ENCODE measurements around the gene CXADR. TPM values are rescaled to one million over a fixed set of nuclear protein-coding genes. Genes with fewer than 3 reads are reported as not detected.
"Not testable (repeated sequence)": the region's sequence is repeated elsewhere in the genome, so short reads cannot be mapped to it uniquely, and the experiment has no call there.

Gene CXADR
- total RNA-seq, 1 donor from 2014 or later: 226 TPM

- Histone ChIP-seq H2AFZ (replicated peaks) (peak overlapping the region; percentile 34), H3K27me3 (no peaks in the 10 kb centered on the region), H4K20me1 (ENCODE audit: low read depth) (no peaks in the 10 kb centered on the region), H3K9ac (no peak overlapping the region), H3F3A (ENCODE audit: low read depth) (peaks cover 3% of the 10 kb centered on the region), H3K4me2 (no peak overlapping the region), H3K27ac (no peak overlapping the region), H3K4me3 (no peak overlapping the region), H3K9me3 (ENCODE audit: low read depth) (no peaks in the 10 kb centered on the region), H3K4me1 (no peaks in the 10 kb centered on the region), H3K79me2 (ENCODE audit: low read depth) (no peaks in the 10 kb centered on the region), H3K36me3 (no peaks in the 10 kb centered on the region)
- no peak for TF ChIP-seq CTCF (IDR thresholded peaks at IDR 0.05)
- TF ChIP-seq EZH2 (IDR thresholded peaks at IDR 0.05): no peak
- TF ChIP-seq EZH2phosphoT487 (IDR thresholded peaks at IDR 0.05): no peak
- H3K36me3 Mint-ChIP-seq: no peaks in the 10 kb centered on the region
- no peak overlapping the region for H3K27ac Mint-ChIP-seq
- peaks cover 5% of the 10 kb centered on the region for H3K27me3 Mint-ChIP-seq (ENCODE audit: insufficient read depth, low read depth)
- H3K9me3 Mint-ChIP-seq: peaks cover 2% of the 10 kb centered on the region
- no peak overlapping the region for H3K4me3 Mint-ChIP-seq
- no peaks in the 10 kb centered on the region for H3K4me1 Mint-ChIP-seq
- no peak for DNase-seq (ENCODE audit: low spot score)
Observed at GRCh38 chr21:17482928-17483327, 29.9 kb upstream of the CXADR start.

GRCh38 chr21:17488620-17489019 lies 24.2 kb upstream of the CXADR start:
- no peaks in the 10 kb centered on the region for H4K20me1 ChIP-seq (ENCODE audit: low read depth)
- no peak overlapping the region for H3K4me3 ChIP-seq
- no peak overlapping the region for H2AFZ ChIP-seq (replicated peaks)
- no peaks in the 10 kb centered on the region for H3F3A ChIP-seq (ENCODE audit: low read depth)
- no peaks in the 10 kb centered on the region for H3K79me2 ChIP-seq (ENCODE audit: low read depth)
- no peaks in the 10 kb centered on the region for H3K27me3 ChIP-seq
- TF ChIP-seq EZH2phosphoT487 (IDR thresholded peaks at IDR 0.05): no peak
- no peak for TF ChIP-seq CTCF (IDR thresholded peaks at IDR 0.05)
- no peak for TF ChIP-seq EZH2 (IDR thresholded peaks at IDR 0.05)
- H3K4me1 Mint-ChIP-seq: no peaks in the 10 kb centered on the region
- H3K27ac Mint-ChIP-seq: no peak overlapping the region
- H3K9me3 ChIP-seq (ENCODE audit: low read depth): no peaks in the 10 kb centered on the region
- no peak overlapping the region for H3K4me3 Mint-ChIP-seq
- no peaks in the 10 kb centered on the region for H3K36me3 Mint-ChIP-seq
- H3K27me3 Mint-ChIP-seq (ENCODE audit: insufficient read depth, low read depth): peaks cover 9% of the 10 kb centered on the region
- H3K27ac ChIP-seq: no peak overlapping the region
- H3K9ac ChIP-seq: no peak overlapping the region
- no peaks in the 10 kb centered on the region for H3K36me3 ChIP-seq
- H3K4me2 ChIP-seq: no peak overlapping the region
- no peaks in the 10 kb centered on the region for H3K4me1 ChIP-seq
- peaks cover 2% of the 10 kb centered on the region for H3K9me3 Mint-ChIP-seq
- DNase-seq (ENCODE audit: low spot score): no peak

- not testable (repeated sequence) for H4K20me1 ChIP-seq (ENCODE audit: low read depth); H3K4me3 Mint-ChIP-seq; H3K9ac ChIP-seq; H3K9me3 Mint-ChIP-seq; H3K4me2 ChIP-seq; H3F3A ChIP-seq (ENCODE audit: low read depth); H3K27ac Mint-ChIP-seq; H3K36me3 ChIP-seq; H3K27ac ChIP-seq; H3K4me3 ChIP-seq; H3K4me1 ChIP-seq; DNase-seq (ENCODE audit: low spot score); H3K36me3 Mint-ChIP-seq; H2AFZ ChIP-seq (replicated peaks); H3K79me2 ChIP-seq (ENCODE audit: low read depth); H3K27me3 Mint-ChIP-seq (ENCODE audit: insufficient read depth, low read depth); H3K4me1 Mint-ChIP-seq; H3K27me3 ChIP-seq; H3K9me3 ChIP-seq (ENCODE audit: low read depth)
Observed at GRCh38 chr21:17489565-17489964, 23.3 kb upstream of the CXADR start.

- Histone ChIP-seq H3K79me2 (ENCODE audit: low read depth) (no peaks in the 10 kb centered on the region), H3K36me3 (no peaks in the 10 kb centered on the region), H3F3A (ENCODE audit: low read depth) (peaks cover 3% of the 10 kb centered on the region), H3K4me2 (no peak overlapping the region), H3K4me3 (no peak overlapping the region), H3K9ac (no peak overlapping the region), H3K9me3 (ENCODE audit: low read depth) (no peaks in the 10 kb centered on the region), H4K20me1 (ENCODE audit: low read depth) (no peaks in the 10 kb centered on the region), H3K4me1 (peaks cover 14% of the 10 kb centered on the region), H2AFZ (replicated peaks) (no peak overlapping the region), H3K27ac (no peak overlapping the region), H3K27me3 (no peaks in the 10 kb centered on the region)
- TF ChIP-seq EZH2phosphoT487 (IDR thresholded peaks at IDR 0.05) (no peak), CTCF (IDR thresholded peaks at IDR 0.05) (no peak), EZH2 (IDR thresholded peaks at IDR 0.05) (no peak)
- peaks cover 4% of the 10 kb centered on the region for H3K27me3 Mint-ChIP-seq (ENCODE audit: insufficient read depth, low read depth)
- no peaks in the 10 kb centered on the region for H3K9me3 Mint-ChIP-seq
- H3K4me1 Mint-ChIP-seq: peaks cover 16% of the 10 kb centered on the region
- H3K4me3 Mint-ChIP-seq: no peak overlapping the region
- H3K27ac Mint-ChIP-seq: no peak overlapping the region
- DNase-seq (ENCODE audit: low spot score): no peak
- no peaks in the 10 kb centered on the region for H3K36me3 Mint-ChIP-seq
Observed at GRCh38 chr21:17491716-17492414, 21.0 kb upstream of the CXADR start.
